Nephron (organoid): ENCODE measurements around the gene DLG3.
"Not testable (repeated sequence)": the region's sequence is repeated elsewhere in the genome, so short reads cannot be mapped to it uniquely, and the experiment has no call there.

Experiments used
- H3K27ac Mint-ChIP-seq, 3 experiments: 2 replicates each; pipeline ENCODE4 v1.8.0; 2020; ENCODE audit warnings: mixed read lengths in 3 of 3, mild to moderate bottlenecking in 2 of 3, moderate library complexity in 1 of 3
- H3K27me3 Mint-ChIP-seq: 2 replicates; pipeline ENCODE4 v1.8.0; 2021; ENCODE audit warnings: low read depth, mild to moderate bottlenecking, moderate library complexity, mixed read lengths
- H3K36me3 Mint-ChIP-seq: 2 replicates; pipeline ENCODE4 v1.8.0; 2020; ENCODE audit warnings: low read depth, mixed read lengths
- H3K4me1 Mint-ChIP-seq: 2 replicates; pipeline ENCODE4 v1.8.0; 2020; ENCODE audit warnings: mixed read lengths
- H3K4me3 Mint-ChIP-seq, 3 experiments: 2 replicates each; pipeline ENCODE4 v1.8.0; 2020; ENCODE audit warnings: mild to moderate bottlenecking in 3 of 3, mixed read lengths in 3 of 3, moderate library complexity in 2 of 3
- H3K9me3 Mint-ChIP-seq: 2 replicates; pipeline ENCODE4 v1.8.0; 2020; ENCODE audit warnings: mixed read lengths
- CTCF ChIP-seq, 3 experiments: fragments of 200-600 bp; sonication (generic); IDR thresholded peaks; one replicate each; pipeline ENCODE4 v1.5.0; 2021; ENCODE audit warnings: antibody characterized with exemption in 3 of 3; ENCODE audit not compliant: unreplicated experiment in 3 of 3

Gene DLG3

GRCh38 chrX:70504772-70505450, 60.3 kb downstream of the DLG3 start:
- Mint-ChIP-seq H3K36me3 (peaks cover 28% of the 10 kb centered on the region), H3K27ac (no peak overlapping the region), H3K4me1 (no peaks in the 10 kb centered on the region), H3K27me3 (no peaks in the 10 kb centered on the region), H3K4me3 (no peak overlapping the region), H3K9me3 (peaks cover 4% of the 10 kb centered on the region)
- TF ChIP-seq CTCF (IDR thresholded peaks at IDR 0.05; ENCODE audit: unreplicated experiment in 3 of 3): no peak

GRCh38 chrX:70505451-70505841, 60.8 kb downstream of the DLG3 start:
- H3K4me1 Mint-ChIP-seq: no peaks in the 10 kb centered on the region
- TF ChIP-seq CTCF (IDR thresholded peaks at IDR 0.05; ENCODE audit: unreplicated experiment in 3 of 3): no peak
- H3K27ac Mint-ChIP-seq: no peak overlapping the region
- H3K4me3 Mint-ChIP-seq: no peak overlapping the region
- peaks cover 8% of the 10 kb centered on the region for H3K9me3 Mint-ChIP-seq
- no peaks in the 10 kb centered on the region for H3K27me3 Mint-ChIP-seq
- H3K36me3 Mint-ChIP-seq: peaks cover 23% of the 10 kb centered on the region

DNA sequence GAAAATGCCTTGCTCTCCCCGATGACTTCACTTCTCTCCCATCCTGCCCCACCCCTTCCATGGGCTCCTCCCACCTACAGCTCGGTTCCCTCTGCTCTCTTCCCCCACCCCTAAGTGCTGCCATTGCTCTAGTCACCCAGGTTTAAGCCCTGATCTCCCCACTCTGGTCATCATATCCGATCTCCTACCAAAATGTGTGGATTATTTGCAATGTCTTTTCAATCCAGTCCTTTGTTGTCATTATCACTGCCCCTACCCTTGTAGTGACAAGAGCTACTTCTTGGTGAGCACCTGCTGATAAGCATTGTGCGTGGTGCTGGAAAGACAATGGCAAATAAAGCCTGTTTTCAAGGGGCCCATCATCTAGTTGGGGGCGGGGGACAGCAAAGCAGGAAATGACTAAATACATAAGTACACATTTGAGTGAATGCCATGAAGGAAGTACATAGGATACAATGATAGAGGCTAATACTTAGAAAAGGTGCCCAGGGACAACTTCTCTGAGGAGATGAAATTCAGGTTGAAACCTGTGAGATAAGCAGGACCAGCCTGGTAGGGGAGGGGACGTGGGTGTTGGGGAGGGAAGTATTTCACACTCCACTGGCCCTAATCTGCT, 63.8 kb downstream of the DLG3 start:
- H3K27me3 Mint-ChIP-seq: no peaks in the 10 kb centered on the region
- no peak for TF ChIP-seq CTCF (IDR thresholded peaks at IDR 0.05; ENCODE audit: unreplicated experiment in 3 of 3)
- no peaks in the 10 kb centered on the region for H3K4me1 Mint-ChIP-seq
- H3K9me3 Mint-ChIP-seq: peaks cover 16% of the 10 kb centered on the region
- no peak overlapping the region for H3K27ac Mint-ChIP-seq
- no peak overlapping the region for H3K4me3 Mint-ChIP-seq
- peaks cover 6% of the 10 kb centered on the region for H3K36me3 Mint-ChIP-seq

DNA sequence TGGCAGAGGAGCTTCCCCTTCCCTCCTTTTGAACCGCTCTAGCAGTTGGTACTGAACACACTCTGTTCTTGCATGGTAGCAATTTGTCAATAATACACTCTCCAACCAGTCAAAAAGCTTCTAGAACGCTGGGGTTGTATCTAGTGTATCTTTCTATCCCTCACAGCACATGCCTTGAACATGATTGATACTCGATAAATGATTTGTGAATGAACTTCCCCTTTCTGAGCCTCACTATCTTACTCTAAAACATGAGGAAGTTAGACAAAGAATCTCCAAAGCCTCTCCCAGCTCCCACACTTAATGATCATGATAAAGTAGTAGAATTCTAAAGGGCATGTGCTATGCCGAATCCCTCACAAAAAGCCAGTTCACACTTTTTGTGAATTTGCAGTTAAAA, 64.4 kb downstream of the DLG3 start:
- H3K27me3 Mint-ChIP-seq: no peaks in the 10 kb centered on the region
- H3K36me3 Mint-ChIP-seq: peaks cover 6% of the 10 kb centered on the region
- H3K9me3 Mint-ChIP-seq: peaks cover 20% of the 10 kb centered on the region
- H3K4me1 Mint-ChIP-seq: no peaks in the 10 kb centered on the region
- H3K27ac Mint-ChIP-seq: no peak overlapping the region
- H3K4me3 Mint-ChIP-seq: no peak overlapping the region
- TF ChIP-seq CTCF (IDR thresholded peaks at IDR 0.05; ENCODE audit: unreplicated experiment in 3 of 3): no peak

GRCh38 chrX:70515270-70515669, 70.6 kb downstream of the DLG3 start:
- H3K36me3 Mint-ChIP-seq, H3K27ac Mint-ChIP-seq, H3K27me3 Mint-ChIP-seq, H3K4me3 Mint-ChIP-seq, H3K4me1 Mint-ChIP-seq: not testable (repeated sequence)
- H3K9me3 Mint-ChIP-seq: peaks cover 32% of the 10 kb centered on the region

GRCh38 chrX:70515692-70516091, 71.1 kb downstream of the DLG3 start:
- not testable (repeated sequence) for H3K4me3 Mint-ChIP-seq, H3K4me1 Mint-ChIP-seq, H3K36me3 Mint-ChIP-seq, H3K27ac Mint-ChIP-seq, H3K27me3 Mint-ChIP-seq
- H3K9me3 Mint-ChIP-seq: peaks cover 31% of the 10 kb centered on the region

DNA sequence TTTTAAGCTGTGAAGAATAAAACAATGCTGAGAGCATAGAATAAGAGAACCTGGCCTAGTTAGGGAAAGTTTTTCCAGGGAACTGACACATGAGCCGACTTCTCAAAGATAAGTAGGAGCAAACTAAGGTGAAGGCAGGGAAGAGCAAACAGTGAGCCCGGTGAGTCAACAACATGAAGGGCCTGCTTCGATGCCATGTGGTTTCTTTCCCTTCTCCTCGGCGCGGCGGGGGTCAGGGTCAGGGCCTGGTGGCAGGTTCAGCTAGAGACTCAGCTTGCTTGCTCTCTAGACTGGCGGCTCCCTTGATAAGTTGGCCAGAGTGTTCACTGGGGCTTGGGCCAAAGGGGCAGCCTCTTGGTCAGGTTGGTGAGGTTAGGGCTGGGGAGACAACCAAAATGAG, 81.1 kb downstream of the DLG3 start:
- Mint-ChIP-seq H3K9me3 (peaks cover 10% of the 10 kb centered on the region), H3K4me3 (no peak overlapping the region), H3K36me3 (no peaks in the 10 kb centered on the region)

More for the DNA sequence above, 81.1 kb downstream of the DLG3 start:
- Mint-ChIP-seq H3K4me1 (no peaks in the 10 kb centered on the region), H3K27ac (no peak overlapping the region), H3K27me3 (no peaks in the 10 kb centered on the region)
- TF ChIP-seq CTCF (IDR thresholded peaks at IDR 0.05; ENCODE audit: unreplicated experiment in 3 of 3): no peak
